DOHH2 (cell line): ENCODE measurements around the gene CCR7.

Experiments used
- EZH2phosphoT487 ChIP-seq: fragments of 200-600 bp; sonication (generic); IDR thresholded peaks from 2 replicates; pipeline ENCODE4 v1.6.1; 2017; ENCODE audit warnings: borderline replicate concordance, mild to moderate bottlenecking, antibody characterized with exemption, low read length, moderate library complexity, mixed read lengths
- TF ChIP-seq, protein P1 (sequence below): fragments of 200-600 bp; sonication (generic); IDR thresholded peaks from one replicate; pipeline ENCODE4 v1.5.1; 2014; ENCODE audit warnings: antibody characterized with exemption, mild to moderate bottlenecking, low read depth, low read length; ENCODE audit not compliant: poor library complexity, severe bottlenecking

DNA sequence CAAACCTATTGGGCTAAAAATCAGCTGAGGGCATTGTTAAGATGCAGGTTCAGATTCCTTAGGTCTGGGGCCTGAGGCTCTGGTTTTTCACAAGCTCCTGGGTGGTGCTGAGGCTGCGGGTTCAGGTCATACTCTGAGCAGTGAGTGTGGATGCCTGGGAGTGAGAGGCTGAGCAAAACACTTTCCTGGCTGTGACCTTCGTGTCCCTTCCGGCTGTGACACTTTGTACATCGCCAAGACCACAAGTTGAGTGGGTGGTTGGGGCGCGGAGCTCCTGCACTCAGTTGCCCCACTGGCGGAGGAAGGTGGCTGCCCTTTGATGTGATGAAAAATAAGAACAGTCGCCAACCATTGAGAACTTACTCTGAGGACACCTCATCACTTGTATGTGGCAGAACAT, 24.8 kb downstream of the CCR7 start:
- TF ChIP-seq, protein P1, sequence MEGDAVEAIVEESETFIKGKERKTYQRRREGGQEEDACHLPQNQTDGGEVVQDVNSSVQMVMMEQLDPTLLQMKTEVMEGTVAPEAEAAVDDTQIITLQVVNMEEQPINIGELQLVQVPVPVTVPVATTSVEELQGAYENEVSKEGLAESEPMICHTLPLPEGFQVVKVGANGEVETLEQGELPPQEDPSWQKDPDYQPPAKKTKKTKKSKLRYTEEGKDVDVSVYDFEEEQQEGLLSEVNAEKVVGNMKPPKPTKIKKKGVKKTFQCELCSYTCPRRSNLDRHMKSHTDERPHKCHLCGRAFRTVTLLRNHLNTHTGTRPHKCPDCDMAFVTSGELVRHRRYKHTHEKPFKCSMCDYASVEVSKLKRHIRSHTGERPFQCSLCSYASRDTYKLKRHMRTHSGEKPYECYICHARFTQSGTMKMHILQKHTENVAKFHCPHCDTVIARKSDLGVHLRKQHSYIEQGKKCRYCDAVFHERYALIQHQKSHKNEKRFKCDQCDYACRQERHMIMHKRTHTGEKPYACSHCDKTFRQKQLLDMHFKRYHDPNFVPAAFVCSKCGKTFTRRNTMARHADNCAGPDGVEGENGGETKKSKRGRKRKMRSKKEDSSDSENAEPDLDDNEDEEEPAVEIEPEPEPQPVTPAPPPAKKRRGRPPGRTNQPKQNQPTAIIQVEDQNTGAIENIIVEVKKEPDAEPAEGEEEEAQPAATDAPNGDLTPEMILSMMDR, result no peak
- TF ChIP-seq EZH2phosphoT487, result no peak
